H9 (cell line): ENCODE data around the gene IDUA. TPM values are rescaled to one million over a fixed set of nuclear protein-coding genes. Genes with fewer than 3 reads are reported as not detected.

Source experiments
- DNase-seq: peaks from one replicate; pipeline ENCODE4 v3.0.0-alpha.2; 2017
- H2AFZ ChIP-seq: one replicate; pipeline ENCODE4 v1.6.1; 2013; ENCODE audit warnings: mild to moderate bottlenecking, low read length, control low read depth, moderate library complexity
- H2AK5ac ChIP-seq: 2 replicates; pipeline ENCODE4 v1.6.1; 2013; ENCODE audit warnings: low read length, control low read depth, mixed read lengths; ENCODE audit not compliant: insufficient read length
- H2BK120ac ChIP-seq: one replicate; pipeline ENCODE4 v1.6.1; 2013; ENCODE audit warnings: low read depth, mild to moderate bottlenecking, low read length, control low read depth, inconsistent platforms; ENCODE audit not compliant: poor library complexity, severe bottlenecking
- H2BK12ac ChIP-seq: 2 replicates; pipeline ENCODE4 v1.6.1; 2013; ENCODE audit warnings: low read length, control low read depth, mixed read lengths, low read depth; ENCODE audit not compliant: insufficient read length
- H2BK15ac ChIP-seq: 2 replicates; pipeline ENCODE4 v1.6.1; 2013; ENCODE audit warnings: low read depth, low read length, control low read depth
- H2BK20ac ChIP-seq: one replicate; pipeline ENCODE4 v1.6.1; 2013; ENCODE audit warnings: low read depth, mild to moderate bottlenecking, low read length, control low read depth, inconsistent platforms; ENCODE audit not compliant: poor library complexity, severe bottlenecking
- H2BK5ac ChIP-seq: 2 replicates; pipeline ENCODE4 v1.6.1; 2013; ENCODE audit warnings: low read length, control low read depth, mixed read lengths; ENCODE audit not compliant: insufficient read length
- H3K14ac ChIP-seq: 2 replicates; pipeline ENCODE4 v1.6.1; 2013; ENCODE audit warnings: low read length, control low read depth; ENCODE audit not compliant: insufficient read depth
- H3K18ac ChIP-seq: 2 replicates; pipeline ENCODE4 v1.6.1; 2013; ENCODE audit warnings: low read depth, mild to moderate bottlenecking, mixed read lengths, low read length, control low read depth; ENCODE audit not compliant: insufficient read length
- H3K23ac ChIP-seq: 2 replicates; pipeline ENCODE4 v1.6.1; 2013; ENCODE audit warnings: low read length, control low read depth, mixed read lengths, low read depth; ENCODE audit not compliant: insufficient read length
- H3K23me2 ChIP-seq: 2 replicates; pipeline ENCODE4 v1.6.1; 2013; ENCODE audit warnings: low read depth, mild to moderate bottlenecking, mixed read lengths, low read length, control low read depth; ENCODE audit not compliant: insufficient read length, poor library complexity, severe bottlenecking
- H3K27ac ChIP-seq: 2 replicates; pipeline ENCODE4 v1.5.1; 2013; ENCODE audit warnings: low read length, control low read depth, mixed read lengths, low read depth; ENCODE audit not compliant: insufficient read length
- H3K27me3 ChIP-seq: 2 replicates; pipeline ENCODE4 v1.6.1; 2013; ENCODE audit warnings: low read length, control low read depth, inconsistent platforms; ENCODE audit not compliant: insufficient read depth
- H3K4ac ChIP-seq: 2 replicates; pipeline ENCODE4 v1.6.1; 2013; ENCODE audit warnings: low read depth, mild to moderate bottlenecking, control low read depth, inconsistent platforms, low read length, moderate library complexity
- H3K4me1 ChIP-seq: 2 replicates; pipeline ENCODE4 v1.6.1; 2013; ENCODE audit warnings: low read length, control low read depth, inconsistent platforms; ENCODE audit not compliant: insufficient read depth
- H3K4me2 ChIP-seq: 2 replicates; pipeline ENCODE4 v1.6.1; 2013; ENCODE audit warnings: low read length, control low read depth, mixed read lengths; ENCODE audit not compliant: insufficient read length, insufficient read depth
- H3K56ac ChIP-seq: 2 replicates; pipeline ENCODE4 v1.6.1; 2013; ENCODE audit warnings: low read depth, mild to moderate bottlenecking, mixed read lengths, low read length, control low read depth; ENCODE audit not compliant: insufficient read length
- H3K79me1 ChIP-seq: 2 replicates; pipeline ENCODE4 v1.6.1; 2013; ENCODE audit warnings: low read depth, mild to moderate bottlenecking, moderate library complexity, low read length, control low read depth, inconsistent platforms; ENCODE audit not compliant: insufficient read depth, poor library complexity, severe bottlenecking
- H3K79me2 ChIP-seq: 2 replicates; pipeline ENCODE4 v1.6.1; 2013; ENCODE audit warnings: low read length, control low read depth, inconsistent platforms; ENCODE audit not compliant: insufficient read depth
- H3K9ac ChIP-seq: 2 replicates; pipeline ENCODE4 v1.6.1; 2013; ENCODE audit warnings: low read length, control low read depth, mixed read lengths; ENCODE audit not compliant: insufficient read length; ENCODE audit errors: extremely low read depth
- H3K9me3 ChIP-seq: one replicate; pipeline ENCODE4 v1.6.1; 2013; ENCODE audit warnings: low read depth, low read length, inconsistent platforms; ENCODE audit not compliant: control insufficient read depth
- H3T11ph ChIP-seq: one replicate; pipeline ENCODE4 v1.6.1; 2013; ENCODE audit warnings: mild to moderate bottlenecking, low read length, control low read depth, inconsistent platforms
- H4K20me1 ChIP-seq: one replicate; pipeline ENCODE4 v1.6.1; 2013; ENCODE audit not compliant: control insufficient read depth, insufficient read length, insufficient read depth
- H4K5ac ChIP-seq: 2 replicates; pipeline ENCODE4 v1.6.1; 2013; ENCODE audit warnings: low read depth, mild to moderate bottlenecking, mixed read lengths, low read length, control low read depth; ENCODE audit not compliant: insufficient read length
- H4K8ac ChIP-seq: replicated peaks from 2 replicates; pipeline ENCODE4 v1.6.1; 2013; ENCODE audit warnings: low read length, control low read depth, mixed read lengths, low read depth; ENCODE audit not compliant: insufficient read length
- H4K91ac ChIP-seq: 2 replicates; pipeline ENCODE4 v1.6.1; 2013; ENCODE audit warnings: low read depth, mild to moderate bottlenecking, moderate library complexity, mixed read lengths, low read length, control low read depth; ENCODE audit not compliant: insufficient read length
- H3K27ac Mint-ChIP-seq, 3 experiments: 2 replicates in 2 of 3; 3 replicates in 1 of 3; pipeline ENCODE4 v1.8.0; 2020 to 2021; ENCODE audit warnings: mixed read lengths in 3 of 3, mild to moderate bottlenecking in 1 of 3, moderate library complexity in 1 of 3
- H3K27me3 Mint-ChIP-seq: 2 replicates; pipeline ENCODE4 v1.8.0; 2021; ENCODE audit warnings: low read depth, mild to moderate bottlenecking, moderate library complexity, mixed read lengths
- H3K36me3 Mint-ChIP-seq, 3 experiments: 2 replicates in 2 of 3; 3 replicates in 1 of 3; pipeline ENCODE4 v1.8.0; 2020 to 2021; ENCODE audit warnings: low read depth in 3 of 3, mixed read lengths in 3 of 3; ENCODE audit not compliant: insufficient read depth in 1 of 3
- H3K4me1 Mint-ChIP-seq, 2 experiments: 2 replicates each; pipeline ENCODE4 v1.8.0; 2020; ENCODE audit warnings: mixed read lengths in 2 of 2
- H3K4me3 Mint-ChIP-seq, 2 experiments: 2 replicates in 1 of 2; 3 replicates in 1 of 2; pipeline ENCODE4 v1.8.0; 2020 to 2021; ENCODE audit warnings: mild to moderate bottlenecking in 2 of 2, mixed read lengths in 2 of 2, moderate library complexity in 1 of 2
- H3K9me3 Mint-ChIP-seq, 2 experiments: 2 replicates in 1 of 2; 3 replicates in 1 of 2; pipeline ENCODE4 v1.8.0; 2020; ENCODE audit warnings: mild to moderate bottlenecking in 2 of 2, mixed read lengths in 2 of 2, moderate library complexity in 1 of 2
- CTCF ChIP-seq: fragments of 200-600 bp; sonication (generic); conservative IDR thresholded peaks from 3 replicates; pipeline ENCODE4 v1.8.0; 2021; ENCODE audit warnings: antibody characterized with exemption, mild to moderate bottlenecking
- WGBS: extraction: QIAGEN DNeasy Blood & Tissue Kit; methylation state at CpG from one replicate; pipeline ENCODE4 v1.1.7; 2013; ENCODE audit warnings: missing lambda C conversion rate, low lambda C conversion rate, mixed read lengths; ENCODE audit not compliant: insufficient read length; ENCODE audit errors: extremely low coverage; 5-methylcytosine and 5-hydroxymethylcytosine counted together
- total RNA-seq: library from RNA; stranded (reverse); gene quantifications from 2 replicates; pipeline ENCODE4 v1.2.1, GENCODE V29; 2021

Gene IDUA
- total RNA-seq, 1 experiment from 2014 or later, result 14.5 TPM

GRCh38 chr4:947491-947971 lies 39.3 kb upstream of the IDUA start:
- Histone ChIP-seq H4K5ac (no peak overlapping the region), H4K8ac (no peak overlapping the region), H2BK5ac (no peak overlapping the region), H3K23ac (no peak overlapping the region), H3K4ac (no peak overlapping the region), H3K4me2 (no peak overlapping the region), H3K4me1 (no peaks in the 10 kb centered on the region; the same call in 1 of the 2 replicates), H2AFZ (no peak overlapping the region), H3K14ac (no peak overlapping the region; the same call in 1 of the 2 replicates), H3K79me2 (no peaks in the 10 kb centered on the region), H4K20me1 (no peaks in the 10 kb centered on the region), H3T11ph (no peak overlapping the region), H2AK5ac (no peak overlapping the region), H2BK15ac (no peak overlapping the region), H3K9me3 (no peaks in the 10 kb centered on the region), H3K27ac (no peak overlapping the region), H2BK120ac (no peak overlapping the region), H3K79me1 (no peaks in the 10 kb centered on the region), H4K91ac (no peak overlapping the region), H2BK12ac (no peak overlapping the region), H3K9ac (no peak overlapping the region), H3K27me3 (no peaks in the 10 kb centered on the region), H3K23me2 (no peaks in the 10 kb centered on the region), H3K56ac (no peak overlapping the region), H3K18ac (no peak overlapping the region), H2BK20ac (no peak overlapping the region)
- H3K9me3 Mint-ChIP-seq, result no peaks in the 10 kb centered on the region
- TF ChIP-seq CTCF, result no peak
- peaks cover 11% of the 10 kb centered on the region for H3K27me3 Mint-ChIP-seq
- H3K27ac Mint-ChIP-seq, result no peak overlapping the region; a peak in 1 of 7 replicates
- no peak for DNase-seq
- no peak overlapping the region for H3K4me3 Mint-ChIP-seq
- whole genome bisulfite sequencing, result no CpG with 5 or more reads among the region's 19 CpGs
- no peaks in the 10 kb centered on the region; a peak in 2 of 7 replicates for H3K36me3 Mint-ChIP-seq
- H3K4me1 Mint-ChIP-seq, result peaks cover 13 to 21% of the 10 kb centered on the region in 2 experiments
